ENCODE data around the gene ANKRD63. TPM values are rescaled to one million over a fixed set of nuclear protein-coding genes. Genes with fewer than 3 reads are reported as not detected.

Gene ANKRD63
- total RNA-seq, 2 experiments from 2014 or later: not detected

DNA sequence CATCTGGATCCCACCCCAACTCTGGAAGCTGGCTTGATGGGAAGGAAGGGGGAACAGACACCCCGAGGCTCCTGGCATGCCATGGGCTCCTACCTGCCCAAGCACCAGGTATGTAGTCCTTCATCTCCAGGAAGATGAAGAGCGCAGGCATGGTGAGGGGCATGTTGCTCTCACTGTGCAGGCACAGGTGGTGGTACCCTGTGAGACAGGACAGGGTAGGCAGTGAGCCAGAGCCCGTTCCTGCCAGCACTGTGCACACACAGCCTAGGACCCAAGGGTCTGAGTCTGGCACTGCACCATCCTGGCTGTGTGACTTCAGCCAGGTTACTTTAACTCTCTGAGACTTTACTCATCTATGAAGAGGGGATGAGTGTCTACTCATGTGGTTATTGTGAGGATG is 9.4 kb upstream of the ANKRD63 start:
- H3K4me3 Mint-ChIP-seq: no peak overlapping the region
- no peaks in the 10 kb centered on the region for H3K36me3 Mint-ChIP-seq
- no peaks in the 10 kb centered on the region for H3K27me3 Mint-ChIP-seq
- no peak overlapping the region for H3K27ac Mint-ChIP-seq
- no peak for DNase-seq
- H3K4me1 Mint-ChIP-seq: no peaks in the 10 kb centered on the region
- no peaks in the 10 kb centered on the region for H3K9me3 Mint-ChIP-seq

DNA sequence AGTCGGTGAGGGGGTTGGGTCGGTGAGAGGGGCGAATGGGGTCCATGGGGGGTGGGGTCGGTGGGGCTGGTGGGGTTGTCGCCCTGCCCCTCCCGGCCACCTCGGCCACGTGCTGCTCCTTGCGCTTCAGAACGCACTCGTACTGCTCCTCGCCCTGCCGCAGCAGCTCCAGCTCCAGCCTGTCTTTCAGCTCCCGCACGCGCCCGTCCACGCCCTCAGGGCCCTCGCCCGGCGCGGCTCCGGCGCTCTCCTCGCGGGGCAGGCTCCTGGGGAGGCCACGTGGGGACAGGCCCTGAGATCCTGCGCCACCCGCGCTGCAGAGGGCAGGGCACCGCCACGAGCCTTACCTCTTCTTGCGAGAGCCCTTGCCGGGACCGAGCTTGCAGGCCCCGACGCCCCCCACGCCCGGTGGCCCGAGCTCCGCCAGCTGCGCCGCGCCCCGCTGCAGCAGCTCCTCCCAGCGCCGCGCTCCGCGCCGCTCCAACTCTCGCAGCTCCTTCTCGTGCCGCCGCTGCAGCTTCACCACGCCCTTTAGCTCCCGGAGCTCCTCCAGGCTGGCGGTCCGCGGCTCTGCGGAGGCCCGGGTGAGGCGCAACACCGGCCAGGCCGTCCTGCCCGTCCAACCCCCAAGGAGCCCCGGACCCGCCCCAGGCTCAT is 8.2 kb upstream of the ANKRD63 start:
- DNase-seq: no peak
- no peaks in the 10 kb centered on the region for H3K4me1 Mint-ChIP-seq
- no peaks in the 10 kb centered on the region for H3K27me3 Mint-ChIP-seq
- H3K9me3 Mint-ChIP-seq: no peaks in the 10 kb centered on the region
- no peak overlapping the region for H3K27ac Mint-ChIP-seq
- no peaks in the 10 kb centered on the region for H3K36me3 Mint-ChIP-seq
- H3K4me3 Mint-ChIP-seq: no peak overlapping the region

- no peaks in the 10 kb centered on the region for H3K27me3 Mint-ChIP-seq
- H3K27ac Mint-ChIP-seq: no peak overlapping the region
- no peak overlapping the region for H3K4me3 Mint-ChIP-seq
- no peaks in the 10 kb centered on the region for H3K4me1 Mint-ChIP-seq
- H3K9me3 Mint-ChIP-seq: no peaks in the 10 kb centered on the region
- DNase-seq: no peak
- H3K36me3 Mint-ChIP-seq: no peaks in the 10 kb centered on the region
These were observed 7.7 kb upstream of the ANKRD63 start for GRCh38 chr15:40290545-40290917.

DNA sequence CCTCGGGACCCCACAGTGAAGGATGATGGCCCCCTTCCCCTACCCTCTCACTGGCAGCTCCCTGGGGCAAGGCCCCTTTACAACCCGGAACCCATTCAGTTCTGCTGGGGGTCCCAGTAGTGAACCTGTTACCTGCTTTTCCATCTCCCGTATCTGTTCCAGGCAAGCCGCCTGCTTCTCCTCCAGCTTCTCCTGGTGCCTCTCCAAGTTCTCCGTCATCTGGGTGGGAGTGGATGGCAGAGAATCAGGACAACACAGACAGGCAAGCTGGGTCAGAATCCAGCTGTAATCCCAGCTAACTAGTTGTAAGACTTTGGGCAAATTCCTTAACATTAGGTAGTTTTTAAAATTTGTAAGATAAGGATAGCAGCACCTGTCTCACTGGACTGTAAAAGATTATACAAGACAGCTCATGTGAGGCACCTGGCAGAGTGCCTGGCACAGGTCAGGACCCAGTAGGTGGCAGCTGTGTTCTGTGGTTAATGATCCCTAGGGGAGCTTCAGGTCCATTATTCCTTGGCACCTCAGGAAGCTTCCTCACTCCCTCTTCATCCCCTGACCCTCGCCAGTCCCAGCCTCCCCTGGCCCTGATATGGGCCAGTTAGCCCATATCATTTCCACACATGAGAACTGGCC is 6.4 kb upstream of the ANKRD63 start:
- no peaks in the 10 kb centered on the region for H3K36me3 Mint-ChIP-seq
- H3K27ac Mint-ChIP-seq: no peak overlapping the region

DNA sequence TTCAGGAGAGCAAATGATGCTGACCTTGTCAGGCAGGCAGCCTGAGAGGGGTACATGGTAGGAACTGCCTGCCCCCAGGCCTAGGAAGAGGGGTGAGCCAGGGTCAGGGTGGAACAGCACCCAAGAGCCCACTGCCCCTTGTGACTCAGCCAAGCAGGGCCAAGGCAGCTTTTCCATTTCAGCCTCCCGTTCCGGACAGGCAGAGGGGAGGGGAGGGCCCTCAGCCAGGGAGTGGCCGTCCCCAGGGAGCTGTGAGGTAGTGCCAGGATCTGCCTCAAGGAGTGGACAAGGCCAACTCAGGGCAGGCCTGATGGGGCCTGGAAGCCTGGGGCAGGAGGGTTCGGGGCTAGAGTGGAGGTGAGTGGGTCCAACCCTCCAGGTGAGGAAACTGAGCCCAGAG is 5.1 kb upstream of the ANKRD63 start:
- Mint-ChIP-seq H3K27me3 (peaks cover 7% of the 10 kb centered on the region), H3K36me3 (no peaks in the 10 kb centered on the region), H3K27ac (no peak overlapping the region), H3K4me1 (peaks cover 4% of the 10 kb centered on the region), H3K4me3 (no peak overlapping the region), H3K9me3 (no peaks in the 10 kb centered on the region)
- no peak for DNase-seq

More for the DNA sequence above, 6.4 kb upstream of the ANKRD63 start:
- DNase-seq: no peak
- Mint-ChIP-seq H3K9me3 (no peaks in the 10 kb centered on the region), H3K27me3 (no peaks in the 10 kb centered on the region), H3K4me1 (peaks cover 3% of the 10 kb centered on the region), H3K4me3 (no peak overlapping the region)

GRCh38 chr15:40287505-40287904 is 4.6 kb upstream of the ANKRD63 start:
- no peaks in the 10 kb centered on the region for H3K9me3 Mint-ChIP-seq
- H3K4me3 Mint-ChIP-seq: no peak overlapping the region
- no peaks in the 10 kb centered on the region for H3K36me3 Mint-ChIP-seq
- H3K27me3 Mint-ChIP-seq: peaks cover 10% of the 10 kb centered on the region
- H3K27ac Mint-ChIP-seq: no peak overlapping the region
- no peak for DNase-seq
- H3K4me1 Mint-ChIP-seq: peaks cover 4% of the 10 kb centered on the region

GRCh38 chr15:40286794-40287193 is 3.9 kb upstream of the ANKRD63 start:
- peaks cover 10% of the 10 kb centered on the region for H3K27me3 Mint-ChIP-seq
- H3K27ac Mint-ChIP-seq: no peak overlapping the region

GRCh38 chr15:40286061-40286532 is 3.2 kb upstream of the ANKRD63 start:
- no peak for DNase-seq
- Mint-ChIP-seq H3K4me3 (no peak overlapping the region), H3K27ac (no peak overlapping the region), H3K27me3 (peaks cover 13% of the 10 kb centered on the region), H3K9me3 (no peaks in the 10 kb centered on the region), H3K36me3 (no peaks in the 10 kb centered on the region), H3K4me1 (peaks cover 4% of the 10 kb centered on the region)

More at GRCh38 chr15:40286794-40287193, 3.9 kb upstream of the ANKRD63 start:
- no peak for DNase-seq
- H3K36me3 Mint-ChIP-seq: no peaks in the 10 kb centered on the region
- no peak overlapping the region for H3K4me3 Mint-ChIP-seq
- peaks cover 4% of the 10 kb centered on the region for H3K4me1 Mint-ChIP-seq
- no peaks in the 10 kb centered on the region for H3K9me3 Mint-ChIP-seq

- H3K36me3 Mint-ChIP-seq: no peaks in the 10 kb centered on the region
- H3K27ac Mint-ChIP-seq: no peak overlapping the region
- H3K4me1 Mint-ChIP-seq: peaks cover 4% of the 10 kb centered on the region
- DNase-seq: no peak
- H3K4me3 Mint-ChIP-seq: no peak overlapping the region
- H3K27me3 Mint-ChIP-seq: peaks cover 18% of the 10 kb centered on the region
- no peaks in the 10 kb centered on the region for H3K9me3 Mint-ChIP-seq
These were observed 2.7 kb upstream of the ANKRD63 start for GRCh38 chr15:40285554-40286011.

DNA sequence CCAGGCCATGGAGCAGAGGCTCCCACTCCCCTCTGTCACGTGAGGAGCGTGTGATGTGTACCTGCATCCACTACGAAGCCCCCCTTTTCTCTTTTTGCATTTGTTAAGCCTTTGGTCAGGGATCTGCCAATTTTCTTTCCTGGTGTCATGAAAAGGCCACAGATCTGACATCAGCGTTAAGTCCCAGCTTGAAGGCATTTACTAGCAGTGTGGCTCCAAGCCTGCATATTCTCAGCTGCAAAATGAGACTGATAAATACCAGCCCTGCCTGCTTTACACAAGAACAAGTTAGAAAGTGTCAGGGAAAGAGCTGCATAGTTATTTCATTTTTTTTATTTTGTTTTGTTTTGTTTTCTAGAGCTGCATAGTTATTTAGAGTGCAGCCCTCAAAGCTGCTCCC is 2.3 kb upstream of the ANKRD63 start:
- H3K4me3 Mint-ChIP-seq: no peak overlapping the region
- peaks cover 22% of the 10 kb centered on the region for H3K27me3 Mint-ChIP-seq
- H3K4me1 Mint-ChIP-seq: peaks cover 4% of the 10 kb centered on the region
- no peaks in the 10 kb centered on the region for H3K36me3 Mint-ChIP-seq
- no peak for DNase-seq
- no peaks in the 10 kb centered on the region for H3K9me3 Mint-ChIP-seq
- no peak overlapping the region for H3K27ac Mint-ChIP-seq

GRCh38 chr15:40283615-40284300 is 894 bp upstream of the ANKRD63 start:
- Mint-ChIP-seq H3K36me3 (no peaks in the 10 kb centered on the region), H3K27ac (no peak overlapping the region), H3K4me1 (peaks cover 8% of the 10 kb centered on the region), H3K27me3 (peaks cover 33% of the 10 kb centered on the region), H3K9me3 (no peaks in the 10 kb centered on the region), H3K4me3 (no peak overlapping the region)
- no peak for DNase-seq

DNA sequence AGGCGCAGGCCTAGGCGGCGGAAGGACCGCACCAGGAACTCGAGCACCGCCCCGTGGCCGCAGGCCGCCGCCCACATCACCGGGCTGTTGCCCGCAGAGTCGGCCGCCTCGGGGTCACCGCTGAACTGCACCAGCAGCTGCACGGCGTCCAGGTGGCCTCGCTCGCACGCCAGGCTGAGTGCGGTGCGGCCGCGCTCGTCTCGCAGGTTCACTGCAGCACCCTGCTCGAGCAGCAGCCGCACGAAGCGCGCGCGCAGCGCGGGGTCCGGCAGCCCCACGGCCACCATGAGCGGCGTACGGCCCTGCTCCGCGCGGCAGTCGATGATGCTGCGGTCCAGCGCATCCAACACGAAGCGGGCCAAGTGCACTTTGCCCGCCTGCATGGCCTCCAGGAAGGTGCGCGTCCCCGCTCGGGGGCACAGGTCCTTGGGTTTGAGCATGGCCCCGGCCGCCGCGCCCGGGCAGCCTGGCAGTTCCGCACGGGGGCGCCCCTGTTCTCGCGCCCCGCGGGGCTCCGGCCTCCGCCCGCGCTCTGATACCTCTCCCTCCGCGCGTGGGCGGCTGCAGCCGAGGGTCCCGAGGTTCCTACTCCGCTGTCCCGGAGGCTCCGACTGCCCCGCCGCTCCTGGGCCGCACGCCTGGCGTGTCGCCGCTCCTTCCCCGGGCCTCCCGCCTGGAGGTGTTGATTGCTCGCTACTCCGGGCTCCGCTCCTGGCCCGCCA is 556 bp downstream of the ANKRD63 start:
- Mint-ChIP-seq H3K9me3 (no peaks in the 10 kb centered on the region), H3K36me3 (no peaks in the 10 kb centered on the region), H3K4me3 (peak overlapping the region; percentile 63), H3K4me1 (peaks cover 8% of the 10 kb centered on the region), H3K27me3 (peaks cover 48% of the 10 kb centered on the region), H3K27ac (no peak overlapping the region)
- peak; percentile 62 for DNase-seq

GRCh38 chr15:40281801-40282146 is 1.1 kb downstream of the ANKRD63 start:
- Mint-ChIP-seq H3K4me3 (no peak overlapping the region), H3K27me3 (peaks cover 53% of the 10 kb centered on the region)

DNA sequence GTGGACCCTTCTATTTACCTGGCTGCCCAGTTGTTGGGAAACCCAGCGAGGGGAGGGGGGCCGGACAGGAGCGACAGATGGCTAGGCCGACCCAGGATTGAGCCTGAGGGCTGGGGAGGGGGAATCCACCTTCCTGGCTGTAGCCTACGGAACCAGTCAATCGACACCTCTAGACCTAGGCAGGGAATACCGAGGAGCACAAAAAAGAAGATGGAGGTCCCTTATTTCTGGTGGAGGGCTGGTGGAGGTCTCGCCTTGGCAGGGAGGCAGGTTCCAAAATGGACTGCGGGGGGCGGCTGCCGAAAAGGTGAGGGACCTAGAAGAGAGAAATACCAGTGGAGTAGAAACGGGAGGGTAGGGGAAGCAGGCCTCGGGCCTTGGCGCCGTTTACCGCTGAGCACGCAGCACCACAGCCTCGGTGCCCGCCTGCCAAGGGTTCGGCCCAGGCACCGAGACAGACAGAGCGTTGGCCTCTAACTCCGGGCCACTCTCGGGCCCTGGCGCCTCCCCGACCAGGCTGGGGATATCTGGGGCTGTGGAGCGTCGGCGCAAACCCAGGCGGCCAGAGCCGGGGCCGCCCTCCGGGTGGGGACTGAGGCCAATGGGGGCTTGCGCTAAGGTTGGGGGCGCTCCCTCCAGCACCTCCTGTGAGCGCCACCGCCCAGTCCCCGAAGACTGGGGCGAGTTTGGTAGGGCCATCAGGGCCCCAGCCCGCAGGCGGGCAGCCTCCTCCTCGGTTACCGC is 1.6 kb downstream of the ANKRD63 start:
- H3K36me3 Mint-ChIP-seq: no peaks in the 10 kb centered on the region
- no peak overlapping the region for H3K4me3 Mint-ChIP-seq
- no peak overlapping the region for H3K27ac Mint-ChIP-seq
- H3K9me3 Mint-ChIP-seq: no peaks in the 10 kb centered on the region
- H3K27me3 Mint-ChIP-seq: peaks cover 58% of the 10 kb centered on the region
- peaks cover 8% of the 10 kb centered on the region for H3K4me1 Mint-ChIP-seq
- DNase-seq: no peak

More at GRCh38 chr15:40281801-40282146, 1.1 kb downstream of the ANKRD63 start:
- Mint-ChIP-seq H3K9me3 (no peaks in the 10 kb centered on the region), H3K36me3 (no peaks in the 10 kb centered on the region), H3K27ac (no peak overlapping the region), H3K4me1 (peaks cover 8% of the 10 kb centered on the region)
- no peak for DNase-seq

All from activated naive CD8-positive, alpha-beta T cell treated with anti-CD3 and anti-CD28 coated beads for 36 hours (primary cell).